Islet precursor cell (in vitro differentiated cells): ENCODE results near the gene BIN1.
"Not testable (repeated sequence)": the region's sequence is repeated elsewhere in the genome, so short reads cannot be mapped to it uniquely, and the experiment has no call there.

Experiments used
- DNase-seq: peaks from one replicate; pipeline ENCODE4 v3.0.0-alpha.2; 2018

The BIN1 gene

GRCh38 chr2:127045792-127046501 is 61.0 kb downstream of the BIN1 start:
- DNase-seq = peak; percentile 47

GRCh38 chr2:127044977-127045661 is 61.8 kb downstream of the BIN1 start:
- DNase-seq = peak; percentile 37

- DNase-seq = peak; percentile 3
These were observed 62.7 kb downstream of the BIN1 start for GRCh38 chr2:127044165-127044718.

DNA sequence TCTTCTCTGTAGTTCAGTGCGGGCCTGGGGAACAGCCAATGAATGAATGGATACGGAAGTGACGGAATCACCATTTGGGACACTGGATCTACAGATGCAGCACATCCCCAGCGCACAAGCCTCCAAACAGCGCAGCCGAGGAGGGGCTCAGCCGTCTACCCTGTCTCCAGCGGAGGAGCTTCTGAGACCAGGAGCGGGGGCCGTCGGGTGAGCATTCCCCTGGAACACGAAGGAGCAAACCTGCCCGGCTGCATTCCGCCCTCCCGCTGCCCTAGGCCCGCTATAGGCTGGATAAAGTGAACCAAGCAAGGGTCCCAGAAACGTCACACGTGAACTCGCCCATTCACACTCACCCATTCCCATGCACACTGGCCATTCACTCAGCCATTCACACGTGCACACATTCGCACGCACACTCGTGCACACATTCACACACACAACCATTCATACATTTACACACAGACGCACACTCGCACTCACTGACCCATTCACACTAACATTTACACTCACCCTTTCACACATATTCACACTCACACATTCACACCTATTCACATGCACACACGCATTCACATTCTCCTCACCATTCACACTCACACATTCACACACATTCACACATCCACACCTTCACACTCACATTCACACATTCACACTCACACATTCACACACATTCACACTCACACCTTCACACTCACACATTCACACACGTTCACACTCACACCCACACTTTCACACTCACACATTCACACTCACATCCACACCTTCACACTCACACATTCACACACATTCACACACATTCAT is 63.4 kb downstream of the BIN1 start:
- DNase-seq = peak; percentile 86

GRCh38 chr2:127041259-127041970 is 65.5 kb downstream of the BIN1 start:
- peak; percentile 43 for DNase-seq

- DNase-seq = peak; percentile 35
These were observed 66.8 kb downstream of the BIN1 start for GRCh38 chr2:127040169-127040568.

DNA sequence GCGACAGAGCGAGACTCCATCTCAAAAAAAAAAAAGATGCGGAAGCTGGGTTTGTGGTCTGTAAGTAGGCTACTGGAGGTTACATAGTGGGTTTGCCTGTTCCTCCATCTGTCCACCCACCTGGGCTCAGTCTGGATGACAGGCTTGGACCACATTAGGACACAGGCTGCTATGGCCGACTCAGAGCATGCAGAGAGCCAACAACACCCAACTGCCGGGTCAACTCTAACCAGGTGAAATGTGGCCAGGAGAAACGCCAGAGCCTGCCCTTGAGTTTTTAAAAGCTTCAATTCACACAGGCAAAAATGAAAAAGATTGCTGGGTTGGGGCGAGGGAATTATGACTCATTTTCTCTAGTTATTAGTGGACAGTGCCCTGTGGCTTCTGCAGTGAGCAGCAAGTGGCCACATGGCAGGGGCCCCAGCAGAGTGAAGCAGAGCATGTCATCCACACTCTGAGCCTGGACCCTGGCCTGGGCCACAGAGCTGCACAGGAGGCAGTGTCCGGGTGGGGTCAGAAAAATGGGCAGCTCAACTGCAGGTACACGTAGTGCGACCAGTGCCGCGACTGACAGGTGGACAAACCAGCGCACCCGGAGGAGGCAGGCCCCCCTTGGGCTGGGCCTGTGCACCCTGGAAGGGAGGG is 67.4 kb downstream of the BIN1 start:
- no peak for DNase-seq

DNA sequence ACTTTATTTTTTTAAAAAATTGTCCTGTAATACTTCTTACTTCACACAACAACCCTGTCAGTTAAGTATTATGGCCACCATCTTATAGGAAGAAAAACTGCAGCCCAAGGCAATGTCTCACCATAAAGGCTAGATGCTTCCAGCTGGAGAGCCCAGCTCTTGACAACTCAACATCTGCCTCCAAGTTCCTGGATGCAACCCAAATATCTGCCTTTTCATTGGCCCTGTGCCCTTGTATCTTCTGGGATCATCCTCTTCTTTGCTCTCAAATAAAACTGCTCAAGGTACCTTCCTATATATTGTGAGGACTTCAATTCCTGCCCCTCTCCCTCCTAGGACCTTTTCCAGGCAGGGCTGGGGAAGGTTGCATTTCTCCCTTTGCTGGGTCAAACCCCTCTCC is 69.5 kb downstream of the BIN1 start:
- no peak for DNase-seq

DNA sequence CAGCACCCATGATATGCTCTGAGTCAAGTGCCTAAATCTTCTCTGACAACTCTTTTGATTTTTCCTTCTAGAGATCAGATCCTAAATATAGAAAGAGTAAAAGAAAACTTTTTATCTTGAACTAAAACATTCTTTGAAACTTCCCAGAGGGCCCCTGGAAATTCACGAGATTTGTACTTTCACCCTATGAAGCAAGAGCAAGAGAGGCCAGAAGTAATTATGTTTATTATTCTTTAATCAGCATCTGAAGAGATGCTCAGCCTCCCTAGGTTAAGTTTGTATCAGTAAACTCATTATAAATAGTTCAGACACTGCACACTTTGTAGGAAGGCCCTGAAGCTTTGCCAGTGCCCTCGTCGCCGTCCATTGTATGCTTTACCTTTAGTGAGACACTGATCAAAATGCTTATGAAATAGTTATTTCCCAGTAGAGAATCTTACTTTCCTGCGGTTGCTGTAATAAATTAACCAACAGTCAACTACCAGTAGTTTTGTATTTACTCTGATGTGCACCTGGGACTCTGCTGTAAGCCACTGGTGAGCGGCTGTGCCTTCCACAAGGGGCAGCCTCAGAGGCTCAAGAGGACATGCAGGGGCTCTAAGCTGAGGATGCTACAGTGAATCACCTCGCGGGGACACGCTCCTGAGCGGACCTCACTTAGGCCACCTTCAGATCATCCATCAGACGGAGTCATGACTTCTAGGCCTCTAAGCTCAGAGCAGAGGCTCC is 71.9 kb downstream of the BIN1 start:
- peak; percentile 55 for DNase-seq

GRCh38 chr2:127034051-127034450 is 72.9 kb downstream of the BIN1 start:
- peak; percentile 25 for DNase-seq

DNA sequence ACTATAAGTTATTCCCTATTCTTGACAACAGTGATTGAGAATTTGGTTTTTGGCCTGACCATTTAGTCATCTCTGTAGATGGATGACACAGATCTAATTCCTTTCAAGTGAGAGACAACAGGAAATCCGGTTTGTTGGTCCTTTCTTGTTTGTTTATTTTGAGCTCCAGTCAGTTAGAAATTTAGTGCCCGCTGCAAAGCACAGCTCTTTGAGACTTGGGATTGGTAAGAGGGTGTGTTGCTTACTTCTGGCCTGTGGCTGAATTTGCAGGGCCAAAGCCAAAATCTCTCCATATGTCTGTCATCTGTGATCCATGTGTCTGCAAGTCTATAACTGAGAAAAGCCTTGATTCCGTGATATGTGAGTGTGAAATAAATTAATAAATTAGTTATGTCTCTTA is 74.3 kb downstream of the BIN1 start:
- DNase-seq = peak; percentile 18

DNA sequence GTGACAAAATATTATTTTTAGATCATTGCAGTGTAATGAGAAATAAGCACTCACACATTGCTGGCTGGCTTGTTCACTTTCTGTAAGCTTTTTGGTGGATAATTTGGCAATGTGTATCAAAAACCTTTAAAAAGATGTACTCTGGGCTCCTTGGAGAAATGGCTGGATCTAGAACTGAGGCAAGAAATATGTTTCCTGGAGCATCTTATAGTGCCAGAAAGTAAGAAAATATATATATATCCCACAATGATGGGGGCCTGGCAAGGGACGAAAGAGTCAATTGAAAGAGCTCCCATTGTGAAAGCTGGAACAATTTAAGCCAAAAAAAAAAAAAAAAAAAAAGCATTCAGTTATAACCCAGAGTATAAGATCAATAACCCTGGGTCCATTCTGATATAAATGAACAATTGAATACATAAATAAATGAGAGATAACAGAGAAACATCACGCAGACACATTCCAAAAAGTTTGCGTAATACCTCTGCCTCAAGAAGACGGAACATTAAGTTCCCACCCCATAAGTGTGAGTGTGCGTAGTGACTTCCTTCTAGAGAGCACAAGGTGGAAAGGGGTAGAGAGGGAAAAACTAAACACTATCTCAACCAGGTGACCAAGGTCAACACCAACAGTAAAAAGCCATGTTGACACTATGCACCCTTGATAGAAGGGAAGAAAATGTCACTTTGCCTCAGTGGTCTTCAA is 77.5 kb downstream of the BIN1 start:
- peak; percentile 4 for DNase-seq

DNA sequence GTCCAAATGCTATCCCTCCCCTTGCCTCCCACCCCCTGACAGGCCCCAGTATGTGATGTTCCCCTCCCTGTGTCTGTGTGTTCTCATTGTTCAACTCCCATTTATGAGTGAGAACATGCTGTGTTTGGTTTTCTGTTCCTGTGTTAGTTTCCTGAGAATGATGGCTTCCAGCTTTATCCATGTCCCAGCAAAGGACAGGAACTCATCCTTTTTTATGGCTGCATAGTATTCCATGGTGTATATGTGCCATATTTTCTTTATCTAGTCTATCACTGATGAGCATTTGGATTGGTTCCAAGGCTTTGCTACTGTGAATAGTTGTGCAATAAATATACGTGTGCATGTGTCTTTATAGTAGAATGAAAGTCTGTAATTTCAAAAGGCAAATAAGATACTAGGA is 78.2 kb downstream of the BIN1 start:
- DNase-seq = not testable (repeated sequence)

DNA sequence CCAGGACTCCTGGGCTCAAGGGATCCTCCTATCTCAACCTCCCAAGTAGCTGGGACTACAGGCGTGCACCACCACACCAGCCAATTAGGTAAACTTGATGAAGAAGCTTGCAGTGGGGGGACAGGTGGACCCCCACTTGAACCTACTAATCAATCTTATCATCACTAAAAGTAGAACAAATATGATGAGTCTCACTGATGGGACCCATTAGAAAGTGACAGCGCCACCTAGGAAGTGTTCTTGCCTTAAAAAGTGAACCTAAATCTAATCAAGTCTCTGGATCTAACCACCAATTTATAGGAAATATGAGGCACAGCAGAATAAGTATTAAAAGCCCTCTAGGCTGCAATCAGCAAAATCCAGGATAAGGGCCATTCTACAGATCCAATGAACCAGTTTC is 79.2 kb downstream of the BIN1 start:
- DNase-seq = peak; percentile 22

- peak; percentile 98 for DNase-seq
These were observed 81.4 kb downstream of the BIN1 start for GRCh38 chr2:127025359-127026166.

DNA sequence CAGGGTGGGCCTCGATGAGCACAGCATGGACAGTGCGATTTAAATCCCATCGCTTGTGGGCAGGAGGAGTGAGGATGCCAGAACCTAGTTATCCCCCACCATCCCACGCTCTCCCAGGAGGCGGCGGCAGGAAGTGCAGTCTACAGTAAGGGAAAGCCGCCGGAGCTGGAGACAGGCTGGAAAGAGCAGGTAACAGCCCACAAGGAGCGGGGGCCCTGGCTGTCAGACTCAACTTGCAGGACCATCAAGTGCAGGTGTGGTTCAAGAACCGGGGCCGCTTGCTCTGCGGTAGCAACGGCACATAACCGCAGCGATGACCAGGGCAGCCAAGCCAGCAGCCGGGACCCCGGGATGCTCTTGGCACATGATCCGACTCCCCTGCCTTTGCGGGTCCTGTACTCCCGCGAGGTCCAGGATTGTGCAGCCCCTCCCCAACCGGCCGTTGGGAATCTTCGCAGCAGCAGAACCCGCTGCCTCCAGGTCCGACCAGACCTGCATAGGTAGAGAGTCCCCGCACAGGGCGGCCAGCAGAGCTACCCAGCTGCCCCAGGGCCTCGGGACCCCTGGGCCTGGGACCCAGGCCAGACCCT is 82.1 kb downstream of the BIN1 start:
- peak; percentile 94 for DNase-seq

DNA sequence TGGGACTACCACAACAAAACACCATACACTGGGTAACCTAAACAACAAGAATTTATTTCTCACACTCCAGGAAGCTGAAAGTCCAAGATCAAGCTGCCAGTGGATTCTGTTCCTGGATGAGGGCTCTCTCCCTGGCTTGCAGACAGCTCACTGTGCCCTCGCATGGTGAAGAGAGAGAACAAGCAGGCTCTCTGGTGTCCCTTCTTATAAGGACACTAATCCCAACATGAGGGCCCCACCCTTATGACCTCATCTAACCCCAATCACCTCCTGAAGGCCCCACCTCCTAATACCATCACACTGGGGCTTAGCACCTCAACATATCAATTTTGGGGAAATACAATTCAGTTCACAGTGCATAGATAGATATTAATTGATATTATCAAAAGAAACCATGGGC is 83.5 kb downstream of the BIN1 start:
- DNase-seq = no peak

DNA sequence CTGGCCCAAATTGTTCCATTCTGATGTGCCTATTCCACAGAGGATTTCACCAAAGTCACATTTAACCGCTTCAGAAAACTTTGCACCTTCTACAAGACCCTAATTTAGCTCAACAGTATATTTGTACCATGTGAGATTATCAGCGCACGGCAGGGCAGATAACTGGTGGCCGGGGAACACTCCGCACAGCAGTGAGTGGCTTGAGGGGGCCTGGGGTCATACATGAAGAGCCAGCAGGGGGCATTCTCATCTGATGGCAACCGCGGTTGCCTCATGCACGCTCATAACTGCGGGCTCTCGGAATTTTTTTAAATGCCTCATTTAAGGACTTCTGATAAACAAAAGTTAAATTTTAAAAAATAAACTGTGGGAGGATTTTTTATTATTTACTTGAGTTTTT is 84.1 kb downstream of the BIN1 start:
- DNase-seq = no peak

DNA sequence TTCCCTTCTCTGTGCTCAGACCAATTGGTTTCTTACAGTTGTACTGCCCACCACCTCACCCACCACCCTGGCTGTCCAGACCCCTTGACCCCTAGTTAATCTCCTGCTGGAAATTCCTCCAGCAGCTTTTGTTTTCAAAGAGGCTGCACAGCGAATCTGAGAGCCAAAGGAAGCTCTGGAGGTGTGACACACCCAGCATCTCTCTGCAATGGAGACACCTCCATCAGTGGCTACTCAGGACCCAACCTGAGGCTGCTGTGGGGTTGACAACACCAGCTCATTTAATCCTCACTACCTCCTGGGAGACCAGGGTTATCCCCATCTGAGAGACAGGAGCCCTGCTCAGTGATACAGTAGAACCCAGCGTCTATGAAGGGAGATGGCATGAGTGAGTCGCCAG is 86.4 kb downstream of the BIN1 start:
- no peak for DNase-seq

- no peak for DNase-seq
These were observed 89.4 kb downstream of the BIN1 start for GRCh38 chr2:127017548-127017947.
